Kasumi-1 (cell line): Measurements from ENCODE around the gene CPNE8.
"Not testable (repeated sequence)": the region's sequence is repeated elsewhere in the genome, so short reads cannot be mapped to it uniquely, and the experiment has no call there.

Experiments
- DNase-seq, 2 experiments: peaks; one replicate each; lab custom pipeline; 2025; lab: John Stamatoyannopoulos, UW

CPNE8 gene

DNA sequence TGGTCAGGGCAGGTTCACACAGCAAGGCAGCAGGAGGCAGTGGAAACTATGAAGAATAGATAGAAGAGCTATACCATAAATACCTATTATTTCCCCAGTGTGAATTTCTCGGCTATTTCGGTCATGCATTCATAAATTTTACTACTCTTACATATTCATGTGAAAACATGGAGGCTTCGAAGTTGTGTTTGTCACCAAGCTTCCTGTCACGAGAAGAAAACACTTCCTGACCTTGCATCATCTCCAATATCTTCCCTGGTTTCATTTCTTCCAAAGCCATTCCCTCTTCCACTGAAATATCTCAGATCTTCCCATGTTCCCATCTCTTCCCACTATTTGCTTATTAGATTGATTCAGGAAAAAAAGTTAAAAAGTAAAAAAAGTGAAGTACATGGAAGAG, 80.4 kb downstream of the CPNE8 start:
- no peak for DNase-seq

DNA sequence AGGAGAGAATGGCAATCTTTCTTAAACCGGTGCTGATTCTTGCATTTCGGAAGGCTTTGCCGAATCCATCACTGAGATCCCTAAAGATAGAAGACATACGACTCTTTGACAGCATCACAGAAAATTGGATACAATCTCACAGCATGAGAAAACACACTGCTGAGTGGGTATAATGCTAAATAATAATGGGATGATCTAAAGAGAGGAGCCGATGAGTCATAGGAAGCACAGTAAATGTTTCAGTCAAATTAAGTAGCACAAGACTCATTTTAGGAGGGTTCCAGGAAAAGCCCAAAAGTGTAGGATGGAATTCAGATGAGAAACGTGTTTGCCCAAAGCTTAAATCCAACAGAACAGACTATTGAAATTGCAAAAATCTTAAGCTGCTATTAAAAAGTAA, 81.7 kb downstream of the CPNE8 start:
- no peak for DNase-seq

DNA sequence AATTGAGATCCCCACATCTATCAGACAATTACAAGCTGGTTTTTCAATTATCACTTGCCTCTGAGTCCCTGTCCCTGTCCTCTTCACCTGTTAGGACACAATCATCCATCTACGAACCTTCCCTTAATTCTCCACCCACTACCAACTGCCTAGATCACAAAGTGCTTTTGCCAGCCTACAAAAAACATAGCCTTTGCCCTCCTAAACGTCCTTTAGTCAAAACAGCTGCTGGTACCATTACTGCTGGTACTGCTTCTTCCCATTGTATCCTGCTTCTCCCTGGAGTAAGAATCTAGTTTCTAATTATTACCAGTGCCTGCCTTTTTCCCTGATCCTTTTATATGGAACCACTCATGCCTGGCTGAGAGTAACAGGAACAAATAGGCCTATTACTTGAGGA, 82.1 kb downstream of the CPNE8 start:
- no peak for DNase-seq

DNA sequence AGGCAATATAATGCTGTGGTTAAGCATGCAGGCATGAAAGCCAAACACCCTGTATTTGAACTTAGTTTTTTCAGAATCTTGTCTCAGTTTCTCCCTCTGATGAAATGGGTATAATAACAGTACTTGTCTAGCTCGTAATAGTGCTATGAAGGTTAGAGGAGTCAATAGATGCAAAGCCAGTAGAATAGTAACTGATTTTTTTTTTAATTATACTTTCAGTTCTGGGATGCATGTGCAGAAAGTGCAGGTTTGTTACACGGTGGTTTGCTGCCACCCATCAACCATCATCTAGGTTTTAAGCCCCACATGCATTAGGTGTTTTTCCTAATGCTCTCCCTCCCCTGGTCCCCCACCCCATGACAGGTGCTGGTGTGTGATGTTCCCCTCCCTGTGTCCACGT, 87.4 kb downstream of the CPNE8 start:
- DNase-seq: no peak

DNA sequence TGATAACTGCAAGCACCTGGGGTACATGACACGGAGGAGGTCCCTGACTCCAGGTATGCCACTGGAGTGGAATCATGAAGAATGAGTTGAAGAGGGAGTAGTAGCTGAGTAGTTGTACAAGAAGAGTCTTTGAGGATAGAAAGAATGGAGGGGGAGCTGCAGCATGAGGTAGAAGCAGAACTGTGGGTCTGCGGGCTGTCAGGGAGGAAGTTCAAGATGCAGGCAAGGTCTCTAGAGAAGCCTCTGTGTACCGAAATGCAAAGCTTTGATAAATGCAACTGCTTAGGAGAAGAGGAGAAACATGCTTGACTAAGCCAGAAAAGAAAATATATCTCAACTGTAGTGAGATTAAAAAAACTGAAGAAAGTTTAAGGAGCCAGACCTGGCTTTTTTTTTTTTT, 91.5 kb downstream of the CPNE8 start:
- DNase-seq: peak in 1 of 2 experiments; percentile 2

DNA sequence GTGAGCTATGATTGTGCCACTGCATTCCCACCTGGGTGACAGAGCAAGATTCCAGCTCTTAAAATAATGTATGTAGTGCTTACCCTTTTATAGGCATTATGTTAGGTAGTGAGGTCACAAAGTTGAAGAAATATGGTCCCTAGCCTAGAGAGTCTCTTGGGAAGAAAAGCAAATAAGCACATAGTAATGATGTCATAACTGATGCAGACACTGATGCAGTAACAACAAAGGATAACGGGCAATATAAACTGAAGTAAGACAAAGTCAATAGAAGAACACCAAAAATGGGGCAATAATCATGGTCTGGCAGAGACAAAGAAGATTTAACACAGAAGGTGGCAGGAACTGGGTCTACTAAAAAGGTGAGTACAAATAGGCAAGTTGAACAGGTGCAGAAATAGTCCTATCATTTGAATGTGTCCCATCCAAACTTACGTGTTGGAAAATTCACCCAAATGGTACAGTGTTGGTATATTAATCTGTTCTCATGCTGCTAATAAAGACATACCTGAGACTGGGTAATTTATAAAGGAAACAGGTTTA, 93.5 kb downstream of the CPNE8 start:
- DNase-seq: no peak

DNA sequence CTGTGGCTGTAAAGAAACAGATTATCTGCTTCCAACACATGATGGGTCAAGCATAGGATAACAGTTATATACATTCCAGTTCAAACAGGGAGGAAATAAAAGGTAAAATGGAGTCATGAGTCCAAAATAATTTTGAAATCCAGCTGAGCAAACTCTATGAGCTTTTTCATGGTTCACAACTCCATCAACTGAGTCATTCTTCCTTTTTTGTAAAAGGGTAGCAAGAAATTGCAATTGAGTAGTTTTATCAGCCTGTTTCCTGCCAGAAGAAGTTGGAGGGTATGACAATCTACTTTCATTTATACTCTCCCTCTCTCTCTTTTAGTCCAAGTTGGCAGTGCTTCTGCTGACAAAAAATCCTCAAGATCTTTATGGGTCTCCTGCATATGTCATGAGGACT, 95.6 kb downstream of the CPNE8 start:
- no peak for DNase-seq

DNA sequence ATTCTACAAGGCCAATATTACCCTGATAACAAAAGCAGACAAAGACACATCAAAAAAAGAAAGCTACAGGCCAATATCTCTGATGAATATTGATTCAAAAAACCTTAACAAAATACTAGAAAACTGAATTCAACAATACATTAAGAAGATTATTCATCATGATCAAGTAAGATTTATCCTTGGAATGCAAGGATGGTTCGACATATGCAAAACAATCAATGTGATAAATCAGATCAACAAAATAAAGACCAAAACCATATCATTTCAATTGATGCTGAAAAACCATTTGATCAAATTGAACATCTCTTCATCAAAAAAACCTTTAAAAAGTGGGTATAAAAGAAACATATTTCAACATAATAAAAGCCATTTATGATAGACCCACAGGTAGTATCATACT, 117.3 kb downstream of the CPNE8 start:
- no peak for DNase-seq

DNA sequence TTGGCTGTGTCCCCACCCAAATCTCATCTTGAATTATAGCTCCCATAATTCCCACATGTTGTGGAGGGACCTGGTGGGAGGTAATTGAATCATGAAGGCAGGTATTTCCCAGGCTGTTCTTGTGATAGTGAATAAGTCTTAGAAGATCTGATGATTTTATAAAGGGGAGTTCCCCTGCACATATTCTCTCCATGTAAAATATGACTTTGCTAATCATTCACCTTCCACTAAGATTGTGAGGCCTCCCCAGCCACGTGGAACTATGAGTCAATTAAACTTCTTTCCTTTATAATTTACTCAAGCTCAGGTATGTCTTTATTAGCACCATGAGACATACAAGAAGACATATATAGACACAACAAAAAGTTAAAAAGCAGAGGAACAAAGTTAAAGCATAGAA, 120.0 kb downstream of the CPNE8 start:
- DNase-seq: no peak

DNA sequence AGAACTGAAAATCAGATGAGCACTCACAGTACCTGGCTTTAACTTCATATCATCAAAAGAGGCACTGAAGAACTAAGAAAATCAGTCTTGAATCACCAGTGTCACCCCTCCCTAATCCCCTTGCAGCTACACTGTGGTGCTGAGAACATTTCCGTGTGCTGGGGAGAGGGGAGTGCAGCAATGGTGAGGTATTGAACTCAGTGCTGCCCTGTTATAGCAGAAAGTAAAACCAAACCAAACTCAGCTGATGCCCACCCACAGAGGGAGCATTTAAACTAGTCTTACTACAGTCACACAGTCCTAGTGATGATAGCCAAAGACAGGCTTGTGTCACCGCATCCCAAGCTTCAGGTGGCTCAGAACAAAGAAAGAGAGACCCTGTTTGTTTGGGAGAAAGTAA, 122.1 kb downstream of the CPNE8 start:
- no peak for DNase-seq

DNA sequence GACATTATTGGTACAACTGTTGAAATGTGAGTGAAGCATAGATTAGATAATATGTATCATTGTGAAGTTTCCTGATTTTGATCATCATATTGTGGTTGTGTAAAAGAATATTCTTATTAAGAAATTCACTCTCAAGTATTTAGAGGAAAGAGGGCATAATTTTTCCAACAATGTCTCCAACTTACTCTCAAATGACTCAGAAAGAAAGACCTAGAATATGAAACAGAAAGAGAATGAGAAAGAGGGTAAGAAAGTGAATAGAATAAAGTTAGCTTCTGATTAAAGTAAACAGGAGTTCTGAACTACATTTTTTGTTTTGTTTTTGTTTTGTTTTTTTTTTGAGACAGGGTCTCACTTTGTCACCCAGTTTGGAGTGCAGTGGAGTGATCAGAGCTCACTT, 123.0 kb downstream of the CPNE8 start:
- no peak for DNase-seq

DNA sequence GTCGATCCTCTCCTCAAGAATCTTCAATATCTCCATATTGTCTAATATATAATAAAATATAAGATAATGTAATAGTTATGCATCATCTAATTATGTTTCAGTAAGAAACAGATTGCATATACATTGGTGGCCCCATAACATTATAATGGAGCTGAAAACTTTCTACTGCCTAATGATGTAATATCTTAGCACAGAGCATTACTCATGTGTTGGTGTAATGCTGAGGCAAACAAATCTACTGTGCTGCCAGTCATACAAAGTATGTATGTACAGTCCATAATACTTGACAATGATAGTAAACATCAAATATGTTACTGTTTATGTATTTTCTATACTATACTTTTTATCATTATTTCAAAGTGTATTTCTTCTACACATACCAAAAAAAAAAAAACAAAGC, 128.7 kb downstream of the CPNE8 start:
- no peak for DNase-seq

DNA sequence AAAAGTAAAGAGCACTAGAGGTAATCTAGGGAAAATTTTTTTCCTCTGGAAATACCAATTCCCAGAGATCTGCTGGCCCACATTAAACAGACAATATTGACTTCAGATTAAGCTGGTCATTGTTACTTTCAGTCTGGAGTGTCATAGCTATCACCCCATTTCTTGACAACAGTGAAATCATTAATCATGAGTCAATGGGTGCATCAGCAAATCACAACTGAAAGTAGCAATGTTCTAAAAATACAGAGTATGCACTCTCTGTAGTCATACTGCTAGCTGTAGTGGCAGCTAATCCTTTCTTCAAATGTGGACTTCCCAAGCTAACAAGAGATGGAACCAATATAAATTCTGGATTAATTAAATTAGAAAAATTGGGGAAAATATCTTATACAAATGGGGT, 129.9 kb downstream of the CPNE8 start:
- no peak for DNase-seq

DNA sequence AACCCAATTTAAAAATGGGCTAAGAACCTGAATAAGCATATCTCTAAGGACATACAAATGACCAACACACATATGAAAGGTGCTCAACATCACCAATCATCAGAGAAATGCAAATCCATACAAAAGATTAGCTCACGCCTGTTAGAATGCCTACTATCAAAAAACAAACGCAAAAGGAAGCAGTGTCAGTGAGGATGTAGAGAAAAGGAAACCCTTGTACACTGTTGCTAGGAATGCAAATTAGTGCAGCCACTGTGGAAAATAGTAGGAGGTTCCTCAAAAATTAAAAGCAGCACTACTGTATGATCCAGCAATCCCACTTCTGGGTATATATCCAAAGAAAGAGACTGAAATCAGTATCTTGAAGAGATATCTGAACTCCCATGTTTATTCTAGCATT, 133.0 kb downstream of the CPNE8 start:
- DNase-seq: no peak

DNA sequence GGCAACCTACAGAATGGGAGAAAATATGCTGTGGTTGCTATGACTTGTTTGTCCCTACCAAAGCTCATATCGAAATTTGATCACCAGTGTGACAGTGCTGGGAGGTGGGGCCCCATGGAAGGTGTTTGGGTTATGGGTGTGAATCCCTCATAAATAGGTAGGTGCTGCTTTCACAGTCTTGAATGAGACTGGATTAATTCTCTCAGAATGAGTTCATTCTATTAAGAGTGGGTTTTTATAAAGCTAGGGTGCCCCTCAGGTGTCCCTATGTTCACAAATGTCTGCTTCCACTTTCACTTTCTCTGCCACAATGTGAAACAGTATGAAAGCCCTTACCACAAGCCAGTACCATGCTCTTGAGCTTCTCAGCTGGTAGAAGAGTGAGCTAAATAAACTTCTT, 133.5 kb downstream of the CPNE8 start:
- peak in 1 of 2 experiments; percentile 14 for DNase-seq

DNA sequence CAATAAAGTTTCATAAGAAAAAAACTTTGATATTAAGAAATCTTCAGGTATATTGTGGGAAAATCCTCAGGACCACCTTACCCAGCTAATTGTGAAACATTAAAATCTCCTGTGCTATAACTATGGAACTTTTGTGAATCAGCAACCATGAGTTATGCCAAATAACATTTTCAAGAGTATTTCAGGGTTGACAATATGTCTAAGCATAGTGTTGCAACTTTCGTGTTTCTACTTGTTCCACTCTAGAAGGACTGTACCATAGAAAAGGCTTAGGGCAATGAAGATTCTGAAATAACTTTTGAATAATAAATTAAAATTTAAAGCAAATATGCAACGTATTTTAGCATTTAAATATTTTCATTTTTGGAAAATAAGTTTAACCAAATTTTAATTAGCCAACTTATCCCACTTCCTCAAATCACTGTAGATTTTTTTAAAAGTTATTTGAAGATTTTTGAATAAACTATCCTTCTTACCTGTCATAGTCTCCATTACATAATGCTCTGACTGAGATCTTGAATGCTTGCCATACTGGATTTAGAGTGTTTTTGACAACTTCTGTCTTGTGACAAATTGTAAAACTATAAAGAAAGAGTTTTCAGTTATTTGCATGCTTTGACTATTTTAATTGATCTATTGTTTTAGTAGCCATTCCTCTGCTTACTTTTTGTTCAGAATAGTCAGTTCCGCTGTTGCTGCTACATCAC, 143.6 kb downstream of the CPNE8 start:
- DNase-seq: no peak

DNA sequence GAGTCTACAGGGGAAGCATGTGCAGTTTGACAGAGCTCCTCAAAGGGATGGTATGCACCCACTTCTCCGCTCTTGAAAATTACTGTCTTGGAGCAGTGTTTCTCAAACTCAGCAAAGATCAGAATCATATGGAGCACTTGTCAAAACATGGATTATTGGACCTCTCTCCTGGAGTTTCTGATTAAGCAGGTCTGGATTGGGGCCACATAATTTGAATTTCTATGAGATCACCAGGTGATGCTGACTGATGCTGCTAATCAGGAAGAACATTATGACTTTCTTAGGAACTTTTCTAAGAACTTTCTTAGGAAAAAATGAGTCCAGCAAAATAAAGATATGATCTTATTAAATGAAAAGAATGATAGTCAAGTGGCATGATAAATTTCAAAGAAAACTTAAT, 144.3 kb downstream of the CPNE8 start:
- no peak for DNase-seq

DNA sequence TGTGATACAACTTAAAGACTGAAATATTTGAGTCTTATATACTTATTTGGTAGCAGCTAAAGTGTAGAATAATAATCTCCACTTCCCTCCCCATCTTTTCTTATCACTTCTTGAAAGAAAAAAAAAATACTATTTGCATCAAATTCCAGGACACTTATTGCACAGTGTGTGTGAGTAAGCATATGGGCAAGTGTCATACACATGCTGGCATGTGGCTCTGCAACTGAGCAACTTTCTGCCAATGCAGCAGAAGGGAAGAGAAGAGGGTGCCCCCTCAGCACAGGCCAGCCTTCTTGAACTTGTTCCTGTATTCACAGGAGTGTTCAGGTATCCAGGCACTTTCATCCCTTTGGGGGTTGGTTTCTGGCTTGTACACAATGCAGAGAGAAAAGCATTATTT, 145.8 kb downstream of the CPNE8 start:
- DNase-seq: no peak

DNA sequence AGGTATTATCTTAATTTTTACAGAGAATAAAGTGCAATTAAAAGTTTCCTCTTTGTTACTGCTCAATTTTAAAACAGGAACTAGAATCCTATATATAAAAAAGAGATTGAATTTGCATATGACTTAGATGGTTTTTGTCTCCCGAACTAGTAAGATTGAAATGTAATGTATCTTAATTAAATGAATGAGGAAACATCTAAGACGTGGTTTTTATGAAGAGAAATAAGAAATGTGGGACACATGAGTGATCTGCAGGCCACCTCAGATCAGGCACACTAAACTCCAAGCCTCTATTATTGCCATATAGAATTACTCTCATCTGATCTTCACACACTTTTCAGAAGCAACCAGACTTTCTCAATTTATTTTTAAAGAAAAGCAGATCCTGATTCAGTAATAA, 158.6 kb downstream of the CPNE8 start:
- DNase-seq: no peak

DNA sequence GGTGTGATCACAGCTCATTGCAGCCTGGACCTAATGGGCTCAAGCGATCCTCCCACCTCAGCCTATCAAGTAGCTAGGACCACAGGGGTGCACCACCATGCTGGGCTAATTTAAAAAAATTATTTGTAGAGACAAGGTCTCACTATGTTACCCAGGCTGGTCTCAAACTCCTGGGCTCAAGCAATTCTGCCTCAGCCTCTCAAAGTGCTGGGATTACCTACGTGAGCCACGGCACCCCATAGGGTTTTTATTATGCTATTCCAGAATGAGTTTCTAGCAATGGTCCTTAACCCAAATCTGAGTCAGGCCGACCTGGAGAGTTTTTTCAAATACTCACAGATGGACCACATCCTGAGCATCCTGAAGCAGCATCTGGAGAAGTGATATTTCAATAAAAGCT, 159.8 kb downstream of the CPNE8 start:
- DNase-seq: no peak

DNA sequence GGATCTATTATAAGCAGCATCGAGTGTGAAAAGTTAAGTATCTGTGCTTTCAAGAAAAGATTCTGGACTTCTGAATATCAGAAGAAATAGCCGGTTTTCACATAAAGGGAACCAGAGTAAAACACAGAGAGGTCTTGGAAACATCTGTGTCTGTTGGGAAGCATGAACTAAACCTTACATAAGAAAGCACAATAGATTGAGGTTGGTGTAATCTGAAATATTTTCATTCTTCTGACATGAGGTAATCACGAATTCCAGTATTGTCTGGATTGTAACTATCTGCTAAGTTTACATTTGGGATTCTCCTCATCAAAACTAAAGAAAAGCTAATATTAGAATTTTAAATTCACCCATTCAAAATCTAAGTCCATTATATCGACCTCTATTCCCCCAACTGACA, 161.3 kb downstream of the CPNE8 start:
- no peak for DNase-seq

DNA sequence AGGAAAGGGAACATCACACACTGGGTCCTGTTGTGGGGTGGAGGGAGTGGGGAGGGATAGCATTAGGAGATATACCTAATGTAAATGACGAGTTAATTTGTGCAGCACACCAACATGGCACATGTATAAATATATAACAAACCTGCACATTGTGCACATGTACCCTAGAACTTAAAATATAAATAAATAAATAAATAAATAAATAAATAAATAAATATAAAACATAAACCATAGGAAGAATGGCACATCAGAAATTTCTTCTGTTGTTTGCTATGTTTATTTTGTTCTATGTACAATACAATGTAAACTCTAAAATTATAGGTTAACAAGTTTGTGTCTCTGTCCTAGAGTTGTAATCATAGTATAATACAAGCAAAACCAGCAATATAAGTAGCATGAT, 162.9 kb downstream of the CPNE8 start:
- not testable (repeated sequence) for DNase-seq

DNA sequence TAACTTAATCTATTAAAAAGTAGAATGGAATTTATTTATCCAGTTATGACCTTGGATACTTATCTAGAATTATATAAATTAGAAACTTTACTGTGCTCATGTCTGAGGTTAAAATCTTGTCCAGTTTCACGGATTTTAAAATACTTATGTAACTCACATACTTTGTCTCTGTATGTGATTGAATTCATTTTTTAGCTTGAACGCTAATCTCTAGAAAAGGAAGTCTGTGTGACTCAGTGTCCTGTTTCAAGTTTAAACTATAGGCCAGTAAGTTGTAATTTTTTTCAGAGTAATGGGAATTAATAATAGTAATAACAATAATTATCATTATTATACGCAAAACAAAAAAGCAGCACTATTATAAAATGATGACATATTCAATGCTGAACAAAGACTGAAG, 168.6 kb downstream of the CPNE8 start:
- DNase-seq: no peak

DNA sequence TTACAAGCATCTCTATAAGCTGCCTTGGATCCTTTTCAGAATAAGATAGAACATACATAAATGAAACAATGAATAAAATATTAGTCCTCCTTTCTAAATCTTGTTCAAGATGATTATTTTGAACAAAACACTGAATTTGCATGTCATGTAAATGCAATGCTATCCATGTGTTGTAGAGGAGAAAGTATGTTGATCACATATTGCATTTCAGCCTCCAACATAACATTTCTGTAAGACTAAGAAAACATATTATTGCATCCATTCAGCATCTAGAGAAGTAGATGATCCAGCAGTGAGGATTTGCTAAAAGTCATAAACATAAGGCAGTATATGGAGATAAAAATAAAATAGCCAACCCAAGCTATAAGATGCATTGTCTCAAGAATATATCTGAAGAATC, 172.6 kb downstream of the CPNE8 start:
- no peak for DNase-seq
